ENCODE results near the gene SLC38A11.
"Not testable (repeated sequence)": the region's sequence is repeated elsewhere in the genome, so short reads cannot be mapped to it uniquely, and the experiment has no call there.

Gene SLC38A11

DNA sequence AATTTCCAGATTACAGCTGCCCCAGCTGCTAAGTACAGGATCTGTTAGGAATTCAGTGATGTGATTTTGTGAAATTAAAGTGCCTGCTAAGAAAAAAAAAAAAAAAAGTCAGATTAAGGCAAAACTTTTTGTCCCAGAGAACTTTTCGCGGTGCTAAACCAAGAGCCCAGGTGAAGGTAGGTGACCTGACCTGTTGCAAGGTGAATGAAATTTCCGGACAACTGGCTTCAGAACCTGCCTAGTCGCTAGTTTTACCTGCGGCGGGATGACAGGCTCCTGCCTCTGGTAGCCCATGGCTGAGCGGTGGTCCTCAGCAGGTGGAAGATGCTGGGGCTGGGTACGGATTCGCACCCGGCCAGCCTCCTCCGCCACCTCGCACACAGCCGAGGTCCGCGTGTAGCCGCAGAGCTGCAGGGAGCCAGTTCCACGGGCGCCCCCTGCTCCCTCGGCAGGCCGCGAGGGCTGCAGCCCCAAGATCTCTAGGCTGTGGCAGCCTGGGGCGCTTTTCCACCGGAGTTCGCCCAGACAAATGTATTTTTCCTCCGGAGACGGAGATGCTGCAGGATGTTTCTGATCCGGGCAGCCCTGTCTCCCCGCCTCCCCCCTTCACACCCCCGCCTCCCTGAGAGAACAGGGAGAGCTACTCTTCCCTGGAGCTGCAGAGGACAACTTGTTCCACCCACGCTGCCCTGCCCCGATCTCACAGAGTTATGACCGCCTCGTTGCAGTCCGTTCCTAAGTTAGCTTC lies at the start of gene SLC38A11:
Gene SLC38A11 (minus strand): TSS at position 572 of the 748 bp plus-strand sequence. CDS start 278 bp downstream, at position 294.
- no peak for DNase-seq

DNA sequence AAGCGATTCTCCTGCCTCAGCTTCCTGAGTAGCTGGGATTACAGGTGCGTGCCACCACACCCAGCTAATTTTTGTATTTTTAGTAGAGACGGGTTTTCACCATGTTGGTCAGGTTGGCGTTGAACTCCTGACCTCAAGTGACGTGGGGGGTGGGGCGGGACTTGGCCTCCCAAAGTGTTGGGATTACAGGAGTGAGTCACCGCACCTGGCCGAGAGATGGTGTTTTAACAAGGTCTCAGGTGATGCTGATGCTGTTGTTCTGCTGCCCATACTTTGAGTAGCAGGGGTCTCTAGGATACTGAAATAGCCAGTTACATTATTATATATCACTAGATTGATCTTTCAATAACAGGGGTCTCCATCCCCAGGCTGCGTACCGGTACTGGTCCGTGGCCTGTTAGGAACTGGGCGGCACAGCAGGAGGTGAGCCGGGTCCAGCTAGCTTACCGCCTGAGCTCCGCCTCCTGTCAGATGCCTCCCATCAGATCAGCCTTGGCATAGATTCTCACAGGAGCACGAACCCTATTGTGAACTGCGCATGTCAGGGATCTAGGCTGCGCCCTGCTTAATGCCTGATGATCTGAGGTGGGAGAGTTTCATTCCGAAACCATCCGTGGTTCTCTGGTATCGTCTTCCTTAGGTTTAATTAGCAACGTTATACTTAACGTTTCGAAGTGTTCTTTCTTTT lies 48.3 kb upstream of the SLC38A11 start:
- no peak for DNase-seq

DNA sequence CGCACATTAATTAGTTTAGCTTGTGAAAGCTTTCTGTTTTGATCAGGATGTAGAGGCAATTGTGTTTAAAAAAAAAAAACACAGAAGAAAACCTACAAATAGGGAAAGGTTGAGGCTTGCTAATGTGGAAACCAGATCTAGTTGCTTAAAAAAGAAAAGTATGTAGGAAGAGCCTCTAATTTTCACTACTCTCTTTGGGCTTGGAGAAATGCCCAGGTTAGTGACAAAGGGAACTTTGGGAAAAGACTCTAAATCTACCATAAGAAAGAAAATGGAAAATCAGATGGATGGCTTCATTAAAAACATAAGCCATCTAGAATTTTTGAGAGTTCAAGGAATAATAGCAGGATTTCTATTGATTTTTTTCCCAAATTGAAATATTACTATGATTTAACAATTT lies 47.3 kb upstream of the SLC38A11 start:
- no peak for DNase-seq

GRCh38 chr2:164994664-164995299 lies 39.5 kb upstream of the SLC38A11 start:
- DNase-seq: not testable (repeated sequence)

DNA sequence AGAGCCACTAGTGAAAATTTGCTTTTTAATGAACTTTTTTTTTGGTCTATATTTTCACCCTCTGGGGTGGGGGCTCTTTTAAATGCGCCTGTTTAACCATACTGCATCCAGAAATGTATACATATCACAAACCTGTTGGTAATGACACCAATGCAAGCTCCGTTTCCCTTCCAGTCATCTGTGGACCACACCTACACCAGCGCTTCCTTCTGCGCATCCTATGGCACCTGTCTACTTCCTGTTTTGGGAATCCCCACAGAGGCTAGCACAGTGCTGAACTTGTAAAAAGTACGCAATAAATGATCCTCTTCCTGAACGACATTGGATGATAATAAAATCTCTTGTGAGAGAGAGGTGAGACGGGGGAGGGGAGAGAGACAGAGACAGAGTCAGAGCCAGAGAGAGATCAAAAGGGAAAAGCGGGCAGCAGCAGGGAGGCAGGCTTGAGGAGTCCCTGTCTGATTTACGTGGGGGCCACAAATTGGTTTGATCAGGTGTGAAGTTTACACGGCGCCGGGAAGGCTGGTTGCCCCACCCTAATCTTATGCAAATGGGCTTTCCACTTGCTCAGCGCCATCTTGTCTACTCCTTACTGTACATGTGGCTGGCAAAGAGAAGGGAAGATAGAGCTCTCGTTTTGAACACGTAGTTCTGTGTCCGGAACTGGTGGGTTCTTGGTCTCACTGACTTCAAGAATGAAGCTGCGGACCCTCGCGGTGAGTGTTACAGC lies 38.1 kb upstream of the SLC38A11 start:
- no peak for DNase-seq

- DNase-seq: peak in 1 of 2 experiments; percentile 3
These were observed 37.5 kb upstream of the SLC38A11 start for GRCh38 chr2:164992818-164993217.

GRCh38 chr2:164992093-164992454 lies 36.7 kb upstream of the SLC38A11 start:
- not testable (repeated sequence) for DNase-seq

- not testable (repeated sequence) for DNase-seq
These were observed 36.2 kb upstream of the SLC38A11 start for GRCh38 chr2:164991361-164992092.

DNA sequence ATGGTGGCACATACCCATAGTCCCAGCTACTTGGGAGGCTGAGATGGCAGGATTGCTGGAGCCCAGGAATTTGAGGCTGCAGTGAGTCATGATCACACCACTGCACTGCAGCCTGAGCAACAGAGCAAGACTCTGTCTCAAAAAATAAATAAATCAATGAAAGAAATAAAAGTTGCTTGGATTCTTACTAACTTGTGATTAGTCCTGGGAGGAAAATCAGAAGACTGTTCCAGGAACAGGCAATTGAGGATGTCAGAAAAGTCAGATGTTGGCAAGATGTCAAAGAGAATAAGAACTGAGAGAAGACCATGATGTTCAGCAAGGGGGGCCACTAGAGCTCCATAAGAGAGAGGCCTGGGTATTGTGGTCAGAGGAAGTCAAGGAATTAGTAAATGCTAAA lies 35.6 kb upstream of the SLC38A11 start:
- DNase-seq: not testable (repeated sequence)

DNA sequence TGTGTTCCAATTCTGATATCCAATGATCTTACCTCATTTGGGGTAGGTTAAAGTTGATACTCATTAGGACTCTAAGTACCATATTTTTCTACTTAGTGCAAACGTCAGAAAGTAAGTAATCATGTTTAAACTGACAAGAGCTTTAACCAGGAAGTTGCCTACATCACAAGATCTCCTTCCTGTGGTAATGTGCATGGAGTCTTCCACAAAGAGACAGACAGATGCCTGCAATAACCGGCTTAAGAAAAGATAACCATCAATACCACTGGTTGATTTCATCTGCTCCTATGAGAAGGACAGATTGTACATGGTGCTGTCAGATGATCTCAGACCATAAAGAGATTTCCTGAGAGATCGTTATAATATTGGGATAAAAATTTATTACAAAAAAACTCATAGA lies 33.5 kb upstream of the SLC38A11 start:
- DNase-seq: not testable (repeated sequence)

GRCh38 chr2:164986027-164986426 lies 30.7 kb upstream of the SLC38A11 start:
- not testable (repeated sequence) for DNase-seq

DNA sequence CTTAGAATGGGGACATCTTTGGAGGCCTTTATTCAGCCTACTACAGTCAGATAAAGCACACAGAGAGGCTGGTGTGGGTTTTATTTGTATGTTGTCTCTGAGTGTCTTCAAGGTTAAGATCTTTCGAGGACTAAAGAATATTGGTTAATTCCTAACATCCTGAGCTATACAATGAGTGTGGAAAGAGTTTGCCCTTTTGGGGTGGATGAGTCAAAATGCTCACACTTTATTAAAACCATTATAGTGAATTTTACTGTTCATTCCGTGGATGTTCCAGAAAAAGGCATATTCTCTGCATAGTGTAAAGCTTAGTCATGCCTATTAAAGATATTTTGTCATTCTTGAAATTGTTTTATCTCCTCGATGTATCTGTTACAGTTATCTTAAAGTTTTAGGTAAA lies 29.1 kb upstream of the SLC38A11 start:
- no peak for DNase-seq

GRCh38 chr2:164981217-164981990 lies 26.1 kb upstream of the SLC38A11 start:
- DNase-seq: no peak

GRCh38 chr2:164980688-164981087 lies 25.4 kb upstream of the SLC38A11 start:
- not testable (repeated sequence) for DNase-seq

GRCh38 chr2:164979113-164979512 lies 23.8 kb upstream of the SLC38A11 start:
- no peak for DNase-seq

- not testable (repeated sequence) for DNase-seq
These were observed 21.6 kb upstream of the SLC38A11 start for GRCh38 chr2:164976875-164977470.

- no peak for DNase-seq
These were observed 21.0 kb upstream of the SLC38A11 start for GRCh38 chr2:164976301-164976700.

- DNase-seq: no peak
These were observed 20.6 kb upstream of the SLC38A11 start for GRCh38 chr2:164975891-164976290.

GRCh38 chr2:164974221-164974620 lies 18.9 kb upstream of the SLC38A11 start:
- no peak for DNase-seq

- no peak for DNase-seq
These were observed 16.9 kb upstream of the SLC38A11 start for GRCh38 chr2:164972216-164972615.

Data from stimulated activated CD4-positive, alpha-beta T cell treated with anti-CD3 and anti-CD28 coated beads, Interleukin-4, amount 100 ng/mL, for 4 hours (primary cell).